ENCODE measurements around the gene FH. TPM values are rescaled to one million over a fixed set of nuclear protein-coding genes. Genes with fewer than 3 reads are reported as not detected.

Gene FH
- total RNA-seq, 2 donors from 2014 or later = 45.0 to 54.1 TPM

- intact Hi-C loops (cut with DNase I) = no loop called here
- no peak for DNase-seq (ENCODE audit: low spot score)
These were observed 49.2 kb downstream of the FH start for GRCh38 chr1:241470361-241470760.

GRCh38 chr1:241465673-241466072, 53.9 kb downstream of the FH start:
- intact Hi-C loops (cut with DNase I) = no loop called here
- no peak for DNase-seq (ENCODE audit: low spot score)

- intact Hi-C loops (cut with DNase I) = no loop called here
- DNase-seq (ENCODE audit: low spot score) = no peak
These were observed 54.6 kb downstream of the FH start for GRCh38 chr1:241464985-241465384.

GRCh38 chr1:241462391-241462790, 57.2 kb downstream of the FH start:
- no peak for DNase-seq (ENCODE audit: low spot score)
- intact Hi-C loops (cut with DNase I) = no loop called here

- DNase-seq (ENCODE audit: low spot score) = no peak
- intact Hi-C loops (cut with DNase I) = no loop called here
These were observed 59.3 kb downstream of the FH start for GRCh38 chr1:241460098-241460873.

GRCh38 chr1:241459186-241459802, 60.3 kb downstream of the FH start:
- no peak for DNase-seq (ENCODE audit: low spot score)
- intact Hi-C loops (cut with DNase I) = no loop called here

GRCh38 chr1:241457421-241457820, 62.1 kb downstream of the FH start:
- intact Hi-C loops (cut with DNase I) = no loop called here
- DNase-seq (ENCODE audit: low spot score) = no peak

- DNase-seq (ENCODE audit: low spot score) = no peak
- intact Hi-C loops (cut with DNase I) = no loop called here
These were observed 62.8 kb downstream of the FH start for GRCh38 chr1:241456743-241457142.

- intact Hi-C loops (cut with DNase I) = no loop called here
- DNase-seq (ENCODE audit: low spot score) = no peak
These were observed 65.8 kb downstream of the FH start for GRCh38 chr1:241453732-241454131.

GRCh38 chr1:241451956-241452355, 67.6 kb downstream of the FH start:
- intact Hi-C loops (cut with DNase I) = no loop called here
- DNase-seq (ENCODE audit: low spot score) = no peak

Other genes with a start within 250 kb of the FH start
- not detected for gene RGS7, start 162.6 kb downstream of the FH start, total RNA-seq
- 1 to 10 TPM; 1.1 to 1.2 TPM for gene KMO, start 12.6 kb upstream of the FH start, total RNA-seq
- 10 to 100 TPM in 1 of 2 donors, 1 to 10 TPM in 1; 4.9 to 11.2 TPM for gene CHML, start 120.6 kb upstream of the FH start, total RNA-seq
- gene OPN3, start 120.6 kb upstream of the FH start, total RNA-seq = 1 to 10 TPM; 4.0 to 4.1 TPM
- gene WDR64, start 132.5 kb upstream of the FH start, total RNA-seq = not detected